Measurements from ENCODE around the gene PRICKLE1. TPM values are rescaled to one million over a fixed set of nuclear protein-coding genes. Genes with fewer than 3 reads are reported as not detected.

The PRICKLE1 gene
- total and polyA plus RNA-seq, 2 of the 4 experiments (the other 2 are of a cell fraction), result 21.3 to 21.7 TPM

DNA sequence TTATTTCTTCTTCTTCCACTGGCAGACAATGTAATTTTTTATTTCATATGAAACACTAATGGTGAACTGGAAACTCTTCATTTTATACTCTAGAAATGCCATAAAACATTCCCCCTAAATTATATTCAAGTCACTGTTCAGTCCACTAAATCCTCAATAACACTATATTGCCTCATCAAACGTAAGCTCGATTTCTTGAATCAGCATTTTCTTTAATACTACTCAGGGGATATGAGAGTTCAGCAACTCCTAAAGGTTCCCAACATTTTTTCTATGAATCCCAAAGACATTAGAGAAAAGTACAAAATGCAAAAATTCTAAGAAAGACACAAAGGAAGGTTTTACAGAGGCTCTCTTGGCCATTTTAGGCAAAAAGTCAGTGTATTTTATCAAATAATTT is 59.3 kb downstream of the PRICKLE1 start:
- BruUV-seq (replicated peaks), result no TSS peak
- no CpG with 5 or more reads among the region's 2 CpGs for WGBS, 2 experiments (ENCODE audit: extremely low coverage in 2 of 2, insufficient read length in 1 of 2)

More for the DNA sequence above, 59.3 kb downstream of the PRICKLE1 start:
- no peak overlapping the region for H2BK20ac ChIP-seq (ENCODE audit: low read depth, low read length)
- CTCF ChIA-PET, result interaction anchor here (0.6 kb wide), 1 partner anchor 39 kb away, joined by 5 read pairs; no protein-coding TSS in a partner anchor
- H4K91ac ChIP-seq (ENCODE audit: insufficient read depth, low read depth, low read length), result no peak overlapping the region
- no peaks in the 10 kb centered on the region for H3K27me3 ChIP-seq (ENCODE audit: control insufficient read depth, insufficient read depth, low read length)
- TF ChIP-seq NFE2L2 (IDR thresholded peaks at IDR 0.05; ENCODE audit: low read depth, low read length), result no peak
- TF ChIP-seq, protein P1, sequence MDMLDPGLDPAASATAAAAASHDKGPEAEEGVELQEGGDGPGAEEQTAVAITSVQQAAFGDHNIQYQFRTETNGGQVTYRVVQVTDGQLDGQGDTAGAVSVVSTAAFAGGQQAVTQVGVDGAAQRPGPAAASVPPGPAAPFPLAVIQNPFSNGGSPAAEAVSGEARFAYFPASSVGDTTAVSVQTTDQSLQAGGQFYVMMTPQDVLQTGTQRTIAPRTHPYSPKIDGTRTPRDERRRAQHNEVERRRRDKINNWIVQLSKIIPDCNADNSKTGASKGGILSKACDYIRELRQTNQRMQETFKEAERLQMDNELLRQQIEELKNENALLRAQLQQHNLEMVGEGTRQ (IDR thresholded peaks at IDR 0.05; ENCODE audit: low read depth, low read length), result no peak
- no peak for TF ChIP-seq CEBPB (IDR thresholded peaks at IDR 0.05; ENCODE audit: low read depth, low read length)
- TF ChIP-seq RAD21 (IDR thresholded peaks at IDR 0.05; ENCODE audit: low read length), result no peak
- no peak for TF ChIP-seq BHLHE40 (IDR thresholded peaks at IDR 0.05; ENCODE audit: low read depth, low read length)
- TF ChIP-seq, protein P2, sequence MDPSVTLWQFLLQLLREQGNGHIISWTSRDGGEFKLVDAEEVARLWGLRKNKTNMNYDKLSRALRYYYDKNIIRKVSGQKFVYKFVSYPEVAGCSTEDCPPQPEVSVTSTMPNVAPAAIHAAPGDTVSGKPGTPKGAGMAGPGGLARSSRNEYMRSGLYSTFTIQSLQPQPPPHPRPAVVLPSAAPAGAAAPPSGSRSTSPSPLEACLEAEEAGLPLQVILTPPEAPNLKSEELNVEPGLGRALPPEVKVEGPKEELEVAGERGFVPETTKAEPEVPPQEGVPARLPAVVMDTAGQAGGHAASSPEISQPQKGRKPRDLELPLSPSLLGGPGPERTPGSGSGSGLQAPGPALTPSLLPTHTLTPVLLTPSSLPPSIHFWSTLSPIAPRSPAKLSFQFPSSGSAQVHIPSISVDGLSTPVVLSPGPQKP (IDR thresholded peaks at IDR 0.05; ENCODE audit: borderline replicate concordance, low read depth, low read length), result no peak
- no peak for TF ChIP-seq SMC3 (IDR thresholded peaks at IDR 0.05; ENCODE audit: low read depth, low read length)
- TF ChIP-seq FOS (IDR thresholded peaks at IDR 0.05; ENCODE audit: low read depth, low read length), result no peak
- TF ChIP-seq CHD1 (IDR thresholded peaks at IDR 0.05; ENCODE audit: low read depth, low read length), result no peak
- TF ChIP-seq MXI1 (IDR thresholded peaks at IDR 0.05; ENCODE audit: borderline replicate concordance, low read depth, low read length), result no peak
- H3K23ac ChIP-seq (ENCODE audit: low read depth, low read length), result no peak overlapping the region
- no peak overlapping the region for H4K8ac ChIP-seq (ENCODE audit: low read depth in 2 of 2, low read length in 2 of 2)
- peaks cover 7 to 9% of the 10 kb centered on the region in 2 experiments; a peak in 2 of 4 replicates for H3K79me1 ChIP-seq (ENCODE audit: low read depth in 1 of 2, low read length in 2 of 2)
- H2BK5ac ChIP-seq (ENCODE audit: low read depth, low read length, poor library complexity, severe bottlenecking), result no peak overlapping the region
- H2BK120ac ChIP-seq (ENCODE audit: low read depth, low read length), result no peak overlapping the region
- POLR2A ChIA-PET (ENCODE audit: unreplicated experiment), result no interaction called here
- H4K5ac ChIP-seq (ENCODE audit: low read depth, low read length), result no peak overlapping the region
- 0 out of 2 replicates have a peak, but pooled peaks cover 3% of the 10 kb centered on the region for H4K20me1 ChIP-seq (ENCODE audit: insufficient read depth, low read length)
- H3K27ac ChIP-seq (ENCODE audit: insufficient read depth, low read length), result no peak overlapping the region
- in situ Hi-C loops (cut with MboI; ENCODE audit: low sequenced_read_pairs) (no loop called here), dilution Hi-C loops (cut with HindIII; ENCODE audit: low sequenced_read_pairs, unreplicated experiment) (no loop called here), intact Hi-C loops (cut with micrococcal nuclease) (no loop called here)
- H3K4ac ChIP-seq (ENCODE audit: low read depth, low read length), result no peak overlapping the region
- no peak overlapping the region for H3K18ac ChIP-seq (ENCODE audit: low read depth, low read length)
- no peak for DNase-seq
- H2AFZ ChIP-seq (replicated peaks; ENCODE audit: low read length, poor library complexity), result no peak overlapping the region
- no peak overlapping the region for H2BK15ac ChIP-seq (ENCODE audit: low read depth, low read length)
- no peak overlapping the region for H3K4me2 ChIP-seq (ENCODE audit: low read depth, low read length)
- peaks cover 3% of the 10 kb centered on the region for H3K4me1 ChIP-seq (ENCODE audit: control insufficient read depth, insufficient read depth, low read length)
- no peak overlapping the region for H3K9ac ChIP-seq (ENCODE audit: low read depth, low read length)
- H3K9me1 ChIP-seq (ENCODE audit: insufficient read depth, low read length), result peaks cover 2% of the 10 kb centered on the region; the same call in 1 of the 2 replicates
- H3K4me3 ChIP-seq (ENCODE audit: insufficient read depth, low read depth, low read length), result no peak overlapping the region
- H2AK5ac ChIP-seq (ENCODE audit: low read depth, low read length), result no peak overlapping the region
- H3K9me3 ChIP-seq (ENCODE audit: control insufficient read depth, insufficient read depth, low read length), result no peaks in the 10 kb centered on the region
- no peak for ATAC-seq (ENCODE audit: low read depth)
- H3K36me3 ChIP-seq (ENCODE audit: control insufficient read depth, insufficient read depth, low read length), result no peaks in the 10 kb centered on the region
- H3K14ac ChIP-seq (replicated peaks; ENCODE audit: low read depth, low read length), result no peak overlapping the region
- H3K56ac ChIP-seq (ENCODE audit: extremely low read depth, insufficient read depth, low read length), result no peak overlapping the region
- no peak overlapping the region for H2AK9ac ChIP-seq (replicated peaks; ENCODE audit: low read depth, low read length, poor library complexity)
